Right renal pelvis (tissue), 4 donors: ENCODE measurements around the gene BTG4. TPM values are rescaled to one million over a fixed set of nuclear protein-coding genes. Genes with fewer than 3 reads are reported as not detected.

ENCODE experiments used
- DNase-seq, 4 donors: peaks; one replicate each; pipeline ENCODE4 v3.0.0-alpha.2; 2013; ENCODE audit warnings: low read depth in 4 of 4, low spot score in 3 of 4, missing footprints in 1 of 4
- polyA plus RNA-seq, 4 donors: library from polyadenylated mRNA; unstranded; fragments of 120-200 nt; gene quantifications; one replicate each; pipeline ENCODE4 v1.2.1, GENCODE V29; 2013; ENCODE audit not compliant: insufficient read length in 4 of 4

BTG4 gene
- polyA plus RNA-seq, 4 donors, result not detected

DNA sequence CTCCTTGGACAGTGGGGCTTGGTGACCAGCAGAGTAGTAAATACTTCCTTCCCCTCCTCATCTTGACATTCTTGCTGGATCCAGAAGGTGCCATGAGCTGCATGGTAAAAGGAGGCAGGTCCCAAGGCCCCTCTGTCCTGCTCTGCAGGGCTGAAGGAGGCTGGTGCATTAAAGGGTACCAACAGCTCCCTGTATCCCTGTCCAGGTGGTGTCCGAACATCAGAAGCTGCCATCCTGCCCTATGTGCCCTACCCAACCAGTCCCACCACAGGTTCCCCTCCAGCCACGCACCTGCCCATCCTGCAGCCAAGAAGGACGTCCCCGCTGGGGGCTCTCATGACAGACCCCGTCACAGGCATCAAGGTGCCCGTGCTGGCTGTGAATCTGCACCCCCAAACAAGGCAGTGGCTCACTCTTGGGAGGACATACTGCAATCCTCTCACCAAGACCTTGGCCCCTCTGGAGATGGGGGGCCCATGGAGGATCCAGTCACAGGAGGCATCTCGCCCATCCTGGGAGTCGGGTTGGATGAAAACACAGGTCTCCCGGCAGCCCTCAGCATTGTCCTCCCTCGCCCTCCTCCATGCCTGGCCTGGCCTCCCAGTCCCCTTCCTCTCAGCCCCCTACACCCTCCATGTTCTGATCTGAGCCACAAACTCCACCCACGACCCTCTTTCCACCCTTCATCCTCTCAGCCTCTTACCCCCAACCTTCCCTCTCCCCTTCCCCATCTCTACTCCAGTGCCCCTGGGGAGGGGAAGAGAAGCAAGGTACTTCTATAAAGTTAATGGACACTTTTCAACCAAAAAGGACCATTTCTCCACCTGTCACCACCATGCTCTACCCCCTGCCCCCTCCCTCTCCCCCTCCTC lies 55.1 kb downstream of the BTG4 start:
- no peak for DNase-seq

GRCh38 chr11:111456086-111456858 lies 55.9 kb downstream of the BTG4 start:
- DNase-seq, result no peak

DNA sequence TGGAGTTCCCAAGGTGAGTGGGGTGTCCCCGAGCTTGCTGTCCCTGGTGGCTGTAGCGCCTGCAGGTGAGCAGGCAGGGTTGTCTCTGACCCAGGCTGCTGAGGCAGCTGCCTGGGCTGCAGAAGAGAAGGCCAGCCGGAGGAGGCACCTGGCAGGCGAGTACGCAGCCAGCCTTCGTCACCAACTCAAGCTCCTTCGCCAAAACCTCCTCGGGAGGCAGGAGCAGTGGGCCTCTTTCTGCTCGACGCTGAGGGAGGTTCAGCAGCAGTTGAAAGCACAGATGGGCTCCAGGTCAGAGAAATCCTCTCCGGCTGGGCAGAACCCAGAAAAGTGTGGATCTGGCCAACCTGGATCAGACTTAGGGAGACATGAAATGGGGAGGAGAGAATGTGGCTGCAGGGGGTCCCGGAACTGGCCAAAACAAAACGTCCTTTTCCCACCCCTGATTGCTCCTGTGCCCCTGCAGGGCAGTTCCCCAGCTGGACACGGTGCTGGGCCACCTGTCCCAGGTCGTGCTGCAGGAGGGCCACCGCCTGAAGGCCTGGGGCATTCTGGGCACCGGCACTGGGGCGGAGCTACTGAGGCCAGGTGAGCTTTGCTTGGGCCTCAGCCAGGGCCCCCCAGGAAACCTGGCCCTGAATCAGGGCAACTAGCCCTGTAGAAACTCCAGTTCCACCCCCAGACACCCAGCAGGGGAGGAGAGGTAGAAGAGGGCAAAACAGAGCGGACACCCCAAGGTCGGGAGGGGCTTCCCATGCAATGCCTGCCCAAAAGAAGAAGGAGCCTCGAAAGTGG lies 56.7 kb downstream of the BTG4 start:
- DNase-seq, result no peak

- DNase-seq, result no peak
These were observed 57.5 kb downstream of the BTG4 start for GRCh38 chr11:111454561-111455192.

DNA sequence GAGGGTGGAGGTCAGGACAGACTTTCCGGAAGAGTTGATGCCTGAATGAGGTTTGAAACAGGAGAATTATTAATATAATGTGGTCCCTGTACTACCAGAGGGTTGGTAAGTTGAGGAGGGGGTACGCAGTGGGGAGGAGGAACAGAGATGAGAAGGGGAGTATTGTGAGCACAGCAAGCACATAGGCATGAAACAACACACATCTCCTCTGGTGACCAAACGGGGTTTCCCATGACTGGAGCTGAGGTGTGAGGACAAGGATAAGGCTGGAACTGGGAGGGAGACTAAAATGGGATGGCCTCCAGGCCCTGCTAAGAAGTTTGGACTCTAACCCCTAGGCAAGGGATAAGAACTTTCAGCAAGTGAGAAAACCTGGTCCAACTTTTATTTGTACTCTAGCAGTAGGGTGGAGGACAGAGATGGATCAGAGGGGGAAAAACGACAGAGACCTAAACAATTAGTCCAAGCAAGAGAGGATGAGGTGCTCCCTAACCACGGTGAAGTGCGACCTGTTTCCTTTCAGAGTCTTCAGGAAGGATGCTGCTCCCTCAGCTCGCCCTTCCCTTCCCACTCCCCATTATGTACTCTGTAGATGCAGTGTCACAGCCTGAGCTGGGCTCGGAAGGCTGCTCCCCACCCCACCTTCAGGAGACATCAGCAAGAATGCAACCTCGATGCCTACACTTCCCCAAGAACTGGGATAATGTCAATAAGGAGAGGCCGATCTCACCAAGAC lies 59.2 kb downstream of the BTG4 start:
- no peak for DNase-seq

DNA sequence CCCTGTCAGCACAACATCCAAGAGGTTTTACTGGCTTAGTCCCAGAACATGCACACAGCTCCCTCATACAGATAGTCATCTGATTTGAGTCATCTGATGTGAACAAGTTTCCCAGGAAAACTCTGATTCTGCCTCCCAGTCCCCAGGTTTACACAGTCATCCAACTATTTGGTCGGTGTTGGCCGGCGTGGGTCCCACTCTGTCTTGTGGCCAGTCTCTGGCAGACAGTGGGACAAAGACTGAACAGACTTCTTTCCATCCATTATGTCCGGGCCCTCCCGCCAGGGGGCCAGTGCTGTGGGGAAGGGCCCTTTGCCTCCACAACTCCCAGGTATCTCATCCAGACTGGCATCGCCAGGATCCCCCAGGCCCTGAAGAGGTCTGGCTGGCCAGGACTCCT lies 60.0 kb downstream of the BTG4 start:
- no peak for DNase-seq

DNA sequence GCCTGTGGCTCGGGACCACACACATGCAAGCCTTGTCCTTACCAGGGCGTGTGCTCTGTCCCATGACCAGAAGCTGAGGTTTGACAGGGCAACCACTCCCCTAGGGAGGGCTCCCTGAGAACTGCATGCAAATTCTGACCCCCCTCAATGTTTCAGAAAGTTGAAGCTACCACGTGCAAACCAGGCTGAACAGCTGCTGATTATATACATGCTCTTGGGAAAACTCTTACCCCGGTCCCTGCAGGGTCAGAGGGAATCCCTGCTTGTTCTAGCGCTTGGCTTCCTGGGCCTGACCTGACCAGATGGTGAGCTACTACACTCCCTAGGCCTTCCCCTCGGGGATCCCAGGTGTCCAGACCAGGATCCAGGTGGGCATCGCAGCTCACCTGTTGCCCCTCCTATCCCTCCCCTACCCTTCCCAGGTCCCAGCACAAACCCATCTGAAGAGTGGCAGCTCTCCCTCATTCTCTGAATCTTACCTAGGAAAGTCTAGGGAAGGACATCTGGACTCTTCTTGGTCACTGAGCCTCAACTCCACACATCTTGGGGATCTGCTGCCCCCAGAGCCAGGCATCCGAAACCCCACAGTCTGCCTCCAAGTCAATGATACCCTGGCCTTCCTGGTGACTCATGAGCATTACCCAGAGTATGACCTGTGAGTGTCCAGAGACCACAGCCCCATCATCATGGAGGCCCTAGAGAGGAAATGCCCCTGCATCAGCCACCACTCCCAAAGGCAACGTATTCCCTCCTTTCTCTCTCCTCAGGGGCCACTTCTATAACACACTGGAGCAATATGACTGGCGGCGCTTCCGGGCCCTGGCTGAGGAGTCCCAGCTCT lies 61.5 kb downstream of the BTG4 start:
- no peak for DNase-seq

DNA sequence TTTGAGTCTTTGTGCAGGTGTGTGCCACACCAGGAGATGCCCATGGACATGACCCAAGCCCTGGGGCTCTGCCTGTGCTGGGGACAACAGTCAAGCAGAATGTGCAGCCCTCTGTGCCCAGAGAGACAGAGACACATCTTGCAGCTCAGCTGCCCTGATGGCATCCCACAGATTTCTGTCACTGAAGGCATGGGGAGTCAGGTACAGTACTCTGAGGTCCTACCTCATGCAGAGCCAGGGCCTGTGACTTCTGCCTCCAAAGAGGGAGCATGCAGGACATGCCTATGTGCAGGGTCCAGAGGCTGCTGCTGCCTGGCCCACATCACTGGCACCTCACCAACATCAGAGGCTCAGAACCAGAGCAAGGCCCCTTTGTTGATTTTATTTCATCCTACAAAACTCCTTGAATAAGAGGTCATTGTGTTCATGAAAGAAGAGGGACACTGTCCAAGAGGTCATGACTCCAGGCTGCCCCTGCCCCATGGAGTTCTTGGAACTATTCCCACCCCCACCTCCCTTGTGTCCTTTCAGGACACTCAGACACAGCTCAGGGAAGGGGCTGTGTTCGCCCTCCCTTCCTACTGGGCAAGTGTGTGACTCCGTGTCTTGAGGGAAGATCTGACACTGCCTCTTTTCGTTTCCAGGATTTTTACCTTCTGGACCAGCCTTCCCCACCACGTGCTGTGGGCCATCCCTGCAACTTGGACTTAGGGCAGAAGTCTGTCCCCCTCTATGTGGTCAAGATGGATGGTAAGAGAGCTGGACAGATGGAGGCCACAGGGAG lies 62.3 kb downstream of the BTG4 start:
- DNase-seq, result no peak

GRCh38 chr11:111448831-111449557 lies 63.2 kb downstream of the BTG4 start:
- DNase-seq, result no peak

DNA sequence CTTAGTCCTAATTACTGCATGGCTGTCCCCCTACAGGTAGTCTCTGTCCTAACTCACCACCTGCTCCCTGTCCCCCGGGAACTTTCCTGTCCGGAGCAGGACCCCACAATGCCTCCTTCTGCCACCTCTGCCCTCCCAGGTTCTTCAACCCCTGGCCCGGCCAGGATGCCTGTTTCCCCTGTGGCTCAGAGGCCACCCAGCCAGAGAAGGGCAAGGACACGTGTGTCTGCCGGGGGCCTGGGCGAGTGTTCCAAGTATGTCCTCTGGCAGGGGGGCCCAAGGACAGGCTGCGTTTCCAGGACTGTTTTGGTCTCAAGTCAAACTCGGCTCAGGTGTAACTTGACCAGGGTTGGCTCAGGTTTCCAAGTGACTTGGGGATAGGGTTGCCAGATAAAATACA lies 63.8 kb downstream of the BTG4 start:
- no peak for DNase-seq

- no peak for DNase-seq
These were observed 64.3 kb downstream of the BTG4 start for GRCh38 chr11:111447931-111448330.

- no peak for DNase-seq
These were observed 65.1 kb downstream of the BTG4 start for GRCh38 chr11:111447112-111447471.

DNA sequence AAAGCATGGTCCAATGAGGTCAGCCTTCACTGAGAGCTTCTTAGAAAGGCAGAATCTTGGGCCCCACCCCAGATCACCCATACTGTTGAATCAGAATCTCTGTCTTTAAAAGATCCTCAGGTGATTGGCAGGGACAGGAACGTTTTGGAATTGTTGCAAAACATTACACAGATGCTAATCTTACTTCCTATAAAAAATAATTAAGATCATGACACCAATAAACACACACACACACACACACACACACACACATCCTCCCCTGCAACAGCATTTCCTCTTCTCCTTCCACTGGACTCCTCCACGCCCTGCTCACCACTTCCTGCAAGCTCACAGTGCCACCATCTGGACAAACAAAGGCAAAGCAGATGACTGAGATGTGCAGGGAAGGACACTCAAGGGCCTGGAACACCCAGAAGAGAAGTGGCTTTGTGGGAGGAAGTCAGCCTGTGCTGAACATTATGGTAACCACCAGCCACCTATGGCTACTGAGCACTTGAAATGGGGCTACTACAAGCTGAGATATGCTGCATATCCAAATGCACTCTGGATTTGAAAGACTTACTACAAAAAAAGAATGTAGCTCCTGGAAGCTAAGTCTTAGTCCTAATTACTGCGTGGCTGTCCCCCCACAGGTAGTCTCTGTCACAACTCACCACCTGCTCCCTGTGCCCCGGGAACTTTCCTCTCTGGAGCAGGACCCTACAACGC lies 65.6 kb downstream of the BTG4 start:
- peak; percentile 72 to 84 (median 82) for DNase-seq

- no peak for DNase-seq
These were observed 66.6 kb downstream of the BTG4 start for GRCh38 chr11:111445586-111445985.
